SK-N-SH (cell line): ENCODE results near the gene INSRR. TPM values are rescaled to one million over a fixed set of nuclear protein-coding genes. Genes with fewer than 3 reads are reported as not detected.

Experiments used
- CTCF ChIA-PET: fragments of 300-600, 350-600 bp; formaldehyde crosslinking; extraction: SDS; loops from one replicate; lab custom pipeline; 2021; lab: Yijun Ruan, JAX
- POLR2A ChIA-PET: fragments of 350-600 bp; sonication (Branson Sonifier 250); formaldehyde crosslinking; extraction: SDS; loops from one replicate; lab custom pipeline; 2020; ENCODE audit warnings: antibody characterized with exemption, inconsistent platforms; lab: Yijun Ruan, JAX
- DNase-seq: peaks from one replicate; pipeline ENCODE4 v3.0.0; 2012
- H2AFZ ChIP-seq: fragments of 200-600 bp; sonication (generic); 2 replicates; pipeline ENCODE4 v1.8.1; 2016; ENCODE audit warnings: antibody characterized with exemption, mild to moderate bottlenecking, low read depth
- H3F3A ChIP-seq: fragments of 200-600 bp; sonication (generic); replicated peaks from 2 replicates; pipeline ENCODE3; 2016; ENCODE audit warnings: antibody characterized with exemption, mild to moderate bottlenecking; ENCODE audit not compliant: insufficient read depth
- H3K27ac ChIP-seq, 2 experiments: fragments of 200-500 bp in 1 of 2; fragments of 200-600 bp in 1 of 2; sonication (Bioruptor generic) in 1 of 2; sonication (generic), shearing (Covaris generic) in 1 of 2; 2 replicates each; pipeline versions ENCODE4 v1.5.1 to v1.6.1; 2014 to 2016; ENCODE audit warnings: low read depth in 2 of 2, inconsistent platforms in 1 of 2, low read length in 1 of 2, mild to moderate bottlenecking in 1 of 2, mixed read lengths in 1 of 2
- H3K27me3 ChIP-seq: fragments of 200-600 bp; sonication (generic), shearing (Covaris generic); 2 replicates; pipeline ENCODE4 v1.6.1; 2016; ENCODE audit warnings: mixed run types; ENCODE audit not compliant: insufficient read depth
- H3K36me3 ChIP-seq, 2 experiments: fragments of 200-500 bp in 1 of 2; fragments of 200-600 bp in 1 of 2; sonication (Bioruptor generic) in 1 of 2; sonication (generic) in 1 of 2; replicated peaks in 1 of 2; 2 replicates each; pipeline versions ENCODE3 to v1.5.1; 2014 to 2016; ENCODE audit warnings: low read length in 1 of 2, mild to moderate bottlenecking in 1 of 2; ENCODE audit not compliant: insufficient read depth in 2 of 2, control insufficient read depth in 1 of 2
- H3K4me1 ChIP-seq, 2 experiments: fragments of 200-500 bp in 1 of 2; fragments of 200-600 bp in 1 of 2; sonication (Bioruptor generic) in 1 of 2; sonication (generic), shearing (Covaris generic) in 1 of 2; 2 replicates each; pipeline versions ENCODE4 v1.5.1 to v1.6.1; 2014 to 2016; ENCODE audit warnings: low read depth in 1 of 2, low read length in 1 of 2, mixed run types in 1 of 2; ENCODE audit not compliant: insufficient read depth in 2 of 2, control insufficient read depth in 1 of 2
- H3K4me2 ChIP-seq: fragments of 200-600 bp; sonication (generic), shearing (Covaris generic); 2 replicates; pipeline ENCODE4 v1.6.1; 2017; ENCODE audit warnings: mixed run types
- H3K4me3 ChIP-seq, 2 experiments: fragments of 200-500 bp in 1 of 2; fragments of 200-600 bp in 1 of 2; sonication (Bioruptor generic) in 1 of 2; sonication (generic), shearing (Covaris generic) in 1 of 2; 2 replicates each; pipeline versions ENCODE4 v1.5.1 to v1.8.1; 2014 to 2016; ENCODE audit warnings: low read depth in 2 of 2, inconsistent platforms in 1 of 2, low read length in 1 of 2, mild to moderate bottlenecking in 1 of 2, mixed read lengths in 1 of 2, moderate library complexity in 1 of 2
- H3K79me2 ChIP-seq: fragments of 200-600 bp; sonication (generic); 2 replicates; pipeline ENCODE4 v1.8.1; 2017; ENCODE audit warnings: mild to moderate bottlenecking; ENCODE audit not compliant: insufficient read depth
- H3K9ac ChIP-seq: fragments of 200-600 bp; sonication (generic); 2 replicates; pipeline ENCODE4 v1.6.1; 2017; ENCODE audit warnings: mixed run types
- H3K9me2 ChIP-seq: fragments of 200-600 bp; sonication (generic); 2 replicates; pipeline ENCODE4 v1.6.1; 2017; ENCODE audit warnings: mixed run types
- H3K9me3 ChIP-seq: fragments of 200-600 bp; sonication (generic); 2 replicates; pipeline ENCODE4 v1.6.1; 2017; ENCODE audit warnings: mixed run types, mild to moderate bottlenecking, moderate library complexity
- H4K20me1 ChIP-seq: fragments of 200-600 bp; sonication (generic); 2 replicates; pipeline ENCODE4 v1.6.1; 2017; ENCODE audit warnings: mild to moderate bottlenecking, mixed run types; ENCODE audit not compliant: insufficient read depth
- CHD2 ChIP-seq: fragments of 150-350 bp; IDR thresholded peaks from 2 replicates; pipeline ENCODE4 v1.6.1; 2018; ENCODE audit warnings: low read length; ENCODE audit not compliant: partially characterized antibody
- CTCF ChIP-seq: fragments of 200-600 bp; sonication (generic); IDR thresholded peaks from 2 replicates; pipeline ENCODE4 v1.6.1; 2017; ENCODE audit warnings: antibody characterized with exemption, mild to moderate bottlenecking, moderate library complexity
- FOSL2 ChIP-seq: IDR thresholded peaks from 2 replicates; pipeline ENCODE4 v1.4.0; 2012; ENCODE audit warnings: low read depth, mild to moderate bottlenecking, moderate library complexity, borderline replicate concordance
- JUND ChIP-seq: IDR thresholded peaks from 2 replicates; pipeline ENCODE4 v1.4.0; 2012
- MAX ChIP-seq: IDR thresholded peaks from 2 replicates; pipeline ENCODE4 v1.4.0; 2012; ENCODE audit warnings: low read depth
- PBX3 ChIP-seq: IDR thresholded peaks from 2 replicates; pipeline ENCODE4; 2012
- RXRA ChIP-seq: IDR thresholded peaks from 2 replicates; pipeline ENCODE4 v1.4.0; 2012; ENCODE audit warnings: low read depth, mild to moderate bottlenecking, borderline replicate concordance
- SMC3 ChIP-seq: IDR thresholded peaks from 2 replicates; pipeline ENCODE4 v1.6.1; 2012; ENCODE audit warnings: low read depth, low read length, improper control_type of control experiment
- TEAD4 ChIP-seq: IDR thresholded peaks from 2 replicates; pipeline ENCODE4 v1.4.0; 2012; ENCODE audit warnings: mild to moderate bottlenecking, borderline replicate concordance; ENCODE audit not compliant: insufficient read depth
- USF2 ChIP-seq: fragments of 150-350 bp; IDR thresholded peaks from 2 replicates; pipeline ENCODE4 v1.6.1; 2017; ENCODE audit warnings: antibody characterized with exemption, low read length, low read depth, borderline replicate concordance
- YY1 ChIP-seq: IDR thresholded peaks from 2 replicates; pipeline ENCODE4 v1.4.0; 2012; ENCODE audit warnings: low read depth, mild to moderate bottlenecking
- WGBS: methylation state at CpG from one replicate; pipeline ENCODE4 v1.1.6; 2017; ENCODE audit warnings: low lambda C conversion rate; 5-methylcytosine and 5-hydroxymethylcytosine counted together
- polyA plus RNA-seq, 3 experiments: library from polyadenylated mRNA; depleted of rRNA; stranded (reverse); fragments of >200 nt; gene quantifications; 2 replicates each; pipeline ENCODE4 v1.2.3, GENCODE V29; 2012
- TF ChIP-seq, protein P1 (sequence below): IDR thresholded peaks from 2 replicates; pipeline ENCODE4 v1.6.1; 2012; ENCODE audit warnings: mild to moderate bottlenecking, low read depth, low read length, moderate library complexity

INSRR gene
- polyA plus RNA-seq, 1 of the 3 experiments (the other 2 are of a cell fraction): 0.20 TPM

- CTCF ChIA-PET: interaction anchor here (1.1 to 16.9 kb wide), 9 partner anchors 27 to 144 kb away, joined by 3 to 566 read pairs (median 10); partner anchors contain the start of genes INSRR, ISG20L2, METTL25B and NES
- no peaks in the 10 kb centered on the region for H3K9me3 ChIP-seq
- 91% methylated on average over 11 of the region's 13 CpGs for WGBS
- H4K20me1 ChIP-seq: peaks cover 30% of the 10 kb centered on the region
- H3K4me2 ChIP-seq: no peak overlapping the region
- no peak overlapping the region for H3K9ac ChIP-seq
- H3F3A ChIP-seq: peaks cover 17% of the 10 kb centered on the region
- no peaks in the 10 kb centered on the region for H3K79me2 ChIP-seq
- no peak for TF ChIP-seq PBX3
- TF ChIP-seq TEAD4: no peak
- no peak for TF ChIP-seq RXRA
- no peak overlapping the region for H3K4me3 ChIP-seq
- peaks cover 24 to 84% of the 10 kb centered on the region in 2 experiments for H3K4me1 ChIP-seq
- peaks cover 20 to 23% of the 10 kb centered on the region in 2 experiments for H3K36me3 ChIP-seq
- H3K9me2 ChIP-seq: no peaks in the 10 kb centered on the region
- DNase-seq: no peak
- peak overlapping the region in 1 of 2 experiments; percentile 90; a peak in 2 of 4 replicates for H3K27ac ChIP-seq
- POLR2A ChIA-PET: interaction anchor here (0.8 to 3.8 kb wide), 3 partner anchors 12 to 55 kb away, joined by 3 to 97 read pairs (median 18); partner anchors contain the start of genes INSRR and NTRK1
- H3K27me3 ChIP-seq: no peaks in the 10 kb centered on the region
- H2AFZ ChIP-seq: no peak overlapping the region
These were observed 55.6 kb downstream of the INSRR start for GRCh38 chr1:156803086-156803851.

- peaks cover 24 to 88% of the 10 kb centered on the region in 2 experiments for H3K4me1 ChIP-seq
- H3K9ac ChIP-seq: no peak overlapping the region
- no peak overlapping the region for H3K4me3 ChIP-seq
- POLR2A ChIA-PET: interaction anchor here (0.8 to 3.8 kb wide), 5 partner anchors 13 to 56 kb away, joined by 3 to 97 read pairs (median 10); partner anchors contain the start of genes INSRR and NTRK1
- peak overlapping the region; percentile 58 to 99; a peak in 3 of 4 replicates for H3K27ac ChIP-seq
- CTCF ChIA-PET: interaction anchor here (1.1 to 16.9 kb wide), 15 partner anchors 21 to 143 kb away, joined by 3 to 566 read pairs (median 10); partner anchors contain the start of genes INSRR, ISG20L2, METTL25B and NES
- 89% methylated on average over 5 of the region's 8 CpGs for WGBS
- DNase-seq: no peak
- H3K79me2 ChIP-seq: no peaks in the 10 kb centered on the region
- H3K27me3 ChIP-seq: no peaks in the 10 kb centered on the region
- TF ChIP-seq USF2: no peak
- no peak for TF ChIP-seq CTCF
- TF ChIP-seq MAX: no peak
- TF ChIP-seq CHD2: no peak
- no peak for TF ChIP-seq FOSL2
- no peak for TF ChIP-seq JUND
- TF ChIP-seq YY1: no peak
- TF ChIP-seq SMC3: no peak
- TF ChIP-seq, protein P1, sequence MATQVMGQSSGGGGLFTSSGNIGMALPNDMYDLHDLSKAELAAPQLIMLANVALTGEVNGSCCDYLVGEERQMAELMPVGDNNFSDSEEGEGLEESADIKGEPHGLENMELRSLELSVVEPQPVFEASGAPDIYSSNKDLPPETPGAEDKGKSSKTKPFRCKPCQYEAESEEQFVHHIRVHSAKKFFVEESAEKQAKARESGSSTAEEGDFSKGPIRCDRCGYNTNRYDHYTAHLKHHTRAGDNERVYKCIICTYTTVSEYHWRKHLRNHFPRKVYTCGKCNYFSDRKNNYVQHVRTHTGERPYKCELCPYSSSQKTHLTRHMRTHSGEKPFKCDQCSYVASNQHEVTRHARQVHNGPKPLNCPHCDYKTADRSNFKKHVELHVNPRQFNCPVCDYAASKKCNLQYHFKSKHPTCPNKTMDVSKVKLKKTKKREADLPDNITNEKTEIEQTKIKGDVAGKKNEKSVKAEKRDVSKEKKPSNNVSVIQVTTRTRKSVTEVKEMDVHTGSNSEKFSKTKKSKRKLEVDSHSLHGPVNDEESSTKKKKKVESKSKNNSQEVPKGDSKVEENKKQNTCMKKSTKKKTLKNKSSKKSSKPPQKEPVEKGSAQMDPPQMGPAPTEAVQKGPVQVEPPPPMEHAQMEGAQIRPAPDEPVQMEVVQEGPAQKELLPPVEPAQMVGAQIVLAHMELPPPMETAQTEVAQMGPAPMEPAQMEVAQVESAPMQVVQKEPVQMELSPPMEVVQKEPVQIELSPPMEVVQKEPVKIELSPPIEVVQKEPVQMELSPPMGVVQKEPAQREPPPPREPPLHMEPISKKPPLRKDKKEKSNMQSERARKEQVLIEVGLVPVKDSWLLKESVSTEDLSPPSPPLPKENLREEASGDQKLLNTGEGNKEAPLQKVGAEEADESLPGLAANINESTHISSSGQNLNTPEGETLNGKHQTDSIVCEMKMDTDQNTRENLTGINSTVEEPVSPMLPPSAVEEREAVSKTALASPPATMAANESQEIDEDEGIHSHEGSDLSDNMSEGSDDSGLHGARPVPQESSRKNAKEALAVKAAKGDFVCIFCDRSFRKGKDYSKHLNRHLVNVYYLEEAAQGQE: no peak
- no peaks in the 10 kb centered on the region for H3K9me2 ChIP-seq
- H3F3A ChIP-seq: peaks cover 18% of the 10 kb centered on the region
- H2AFZ ChIP-seq: no peak overlapping the region
- no peaks in the 10 kb centered on the region for H3K9me3 ChIP-seq
- H3K4me2 ChIP-seq: no peak overlapping the region
- peaks cover 38% of the 10 kb centered on the region for H4K20me1 ChIP-seq
- H3K36me3 ChIP-seq: peaks cover 25 to 30% of the 10 kb centered on the region in 2 experiments
These were observed 56.4 kb downstream of the INSRR start for GRCh38 chr1:156802421-156802935.
